CD4-positive, alpha-beta T cell treated with Interleukin-12 subunit alpha and Interleukin-12 subunit beta, for 1 hour (primary cell): ENCODE measurements around the gene ELOVL6.
"Not testable (repeated sequence)": the region's sequence is repeated elsewhere in the genome, so short reads cannot be mapped to it uniquely, and the experiment has no call there.

Experiments used
- DNase-seq: peaks from one replicate; pipeline ENCODE4 v3.0.0-alpha.2; 2020

Gene ELOVL6

DNA sequence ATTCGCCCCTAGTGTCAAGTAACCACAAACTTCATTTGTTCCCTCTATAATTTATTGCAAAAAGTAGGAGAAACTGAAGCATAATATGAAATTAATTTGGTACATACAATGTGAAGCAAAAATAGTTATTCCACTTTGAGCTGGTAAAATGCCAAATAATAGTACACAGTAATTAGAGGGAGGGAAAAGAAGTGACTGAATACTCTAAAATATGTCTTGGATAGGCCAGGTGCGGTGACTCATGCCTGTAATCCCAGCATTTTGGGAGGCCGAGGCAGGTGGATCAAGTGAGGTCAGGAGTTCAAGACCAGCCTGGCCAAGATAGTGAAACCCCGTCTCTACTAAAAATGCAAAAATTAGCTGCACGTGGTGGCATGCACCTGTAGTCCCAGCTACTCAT, 41.2 kb downstream of the ELOVL6 start:
- DNase-seq, result not testable (repeated sequence)

- no peak for DNase-seq
Observed at GRCh38 chr4:110156442-110156841, 42.0 kb downstream of the ELOVL6 start.

DNA sequence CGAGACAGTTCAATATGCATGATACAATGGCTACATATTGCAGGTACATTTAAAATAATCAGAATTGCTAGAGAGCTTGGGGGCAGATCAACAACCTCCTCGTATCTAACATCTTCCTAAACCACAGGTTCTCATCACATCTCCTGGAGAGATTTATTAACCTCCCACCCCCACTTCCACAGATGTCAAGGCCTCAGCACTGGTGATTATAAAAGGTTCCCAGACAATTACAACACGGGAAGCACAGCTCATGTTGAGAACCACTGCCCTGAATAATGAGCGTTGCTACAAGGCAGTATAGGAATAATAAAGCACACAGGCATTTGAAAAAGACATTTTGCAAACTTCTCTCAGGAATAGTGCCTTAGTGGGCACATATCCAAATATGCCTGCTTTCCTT, 42.8 kb downstream of the ELOVL6 start:
- DNase-seq, result no peak

DNA sequence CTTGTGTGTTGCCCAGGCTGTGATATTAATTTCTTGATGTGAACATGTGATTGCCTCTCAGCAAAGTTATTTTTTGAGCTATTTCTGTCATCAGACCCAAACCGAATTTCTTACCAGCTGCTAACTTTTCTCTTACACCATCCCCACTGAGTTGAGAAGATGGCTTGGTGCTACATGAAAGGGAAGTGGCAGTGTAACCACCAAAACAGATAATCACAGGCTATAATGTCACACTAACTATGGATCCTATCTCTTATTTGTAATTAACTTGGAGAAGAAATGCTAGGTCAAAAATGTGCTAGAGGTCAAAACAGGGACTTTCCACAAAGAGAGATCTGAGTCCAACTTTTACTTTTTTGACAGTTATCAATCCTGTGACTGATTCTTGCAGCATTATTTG, 43.8 kb downstream of the ELOVL6 start:
- no peak for DNase-seq

GRCh38 chr4:110152386-110152785, 46.0 kb downstream of the ELOVL6 start:
- no peak for DNase-seq

- no peak for DNase-seq
Observed at GRCh38 chr4:110149089-110149488, 49.3 kb downstream of the ELOVL6 start.

- DNase-seq, result no peak
Observed at GRCh38 chr4:110142461-110142860, 56.0 kb downstream of the ELOVL6 start.

- no peak for DNase-seq
Observed at GRCh38 chr4:110139815-110140214, 58.6 kb downstream of the ELOVL6 start.

DNA sequence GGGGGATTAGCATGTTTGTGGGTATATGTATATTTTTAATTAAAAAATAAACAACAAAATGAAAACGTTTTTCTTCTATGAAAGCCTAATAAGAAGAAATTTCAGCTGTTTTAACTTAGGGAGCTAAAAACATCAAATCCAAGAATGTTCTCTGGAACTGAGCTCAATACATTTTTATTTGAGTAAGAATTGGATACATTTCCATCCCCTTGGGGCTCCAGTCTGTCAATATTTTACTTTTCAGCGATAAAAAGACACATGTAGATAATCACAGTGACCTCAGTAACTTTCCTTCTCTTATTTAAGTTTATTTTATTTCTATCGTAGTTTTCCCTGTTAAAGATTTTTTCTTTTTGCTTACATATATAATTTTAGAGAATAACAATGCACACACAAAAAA, 59.3 kb downstream of the ELOVL6 start:
- no peak for DNase-seq

DNA sequence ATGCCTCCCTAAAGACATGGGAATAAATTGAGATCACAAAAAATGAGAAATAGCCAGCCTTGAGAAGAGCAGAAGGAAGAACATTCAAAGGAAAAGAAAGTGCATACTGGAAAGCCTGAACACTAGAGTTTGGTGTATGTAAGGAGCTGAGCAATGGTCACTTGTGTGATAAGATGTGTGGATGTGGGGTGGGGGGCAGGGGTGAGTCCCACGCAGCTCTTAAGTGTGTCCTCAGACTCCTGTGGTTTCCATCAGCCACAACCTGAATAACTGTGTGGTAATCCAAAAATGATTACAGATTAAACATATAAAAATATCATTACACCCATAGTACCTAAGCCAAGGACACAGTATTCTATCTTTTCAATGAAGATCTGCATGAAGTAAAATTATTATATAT, 59.9 kb downstream of the ELOVL6 start:
- DNase-seq, result no peak

DNA sequence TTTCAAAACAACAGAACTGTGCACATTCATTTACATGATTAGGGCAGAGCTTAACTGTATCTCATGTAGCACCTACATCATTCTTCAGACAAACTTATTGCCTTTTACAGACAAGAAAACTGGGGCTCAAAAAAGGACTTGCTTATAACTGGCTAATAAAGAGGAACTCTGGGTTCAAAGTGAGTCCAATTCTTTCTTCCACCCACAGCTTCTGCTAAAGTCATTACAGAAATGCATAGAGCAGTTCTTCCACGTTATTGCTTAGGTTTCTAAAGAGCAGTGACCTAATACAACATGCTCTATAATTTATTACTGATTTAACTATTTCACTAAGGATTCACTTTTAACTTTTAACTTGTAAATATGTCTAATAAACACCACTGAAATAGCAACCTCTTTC, 60.6 kb downstream of the ELOVL6 start:
- DNase-seq, result no peak

GRCh38 chr4:110135523-110135922, 62.9 kb downstream of the ELOVL6 start:
- no peak for DNase-seq

- DNase-seq, result no peak
Observed at GRCh38 chr4:110135076-110135475, 63.3 kb downstream of the ELOVL6 start.

DNA sequence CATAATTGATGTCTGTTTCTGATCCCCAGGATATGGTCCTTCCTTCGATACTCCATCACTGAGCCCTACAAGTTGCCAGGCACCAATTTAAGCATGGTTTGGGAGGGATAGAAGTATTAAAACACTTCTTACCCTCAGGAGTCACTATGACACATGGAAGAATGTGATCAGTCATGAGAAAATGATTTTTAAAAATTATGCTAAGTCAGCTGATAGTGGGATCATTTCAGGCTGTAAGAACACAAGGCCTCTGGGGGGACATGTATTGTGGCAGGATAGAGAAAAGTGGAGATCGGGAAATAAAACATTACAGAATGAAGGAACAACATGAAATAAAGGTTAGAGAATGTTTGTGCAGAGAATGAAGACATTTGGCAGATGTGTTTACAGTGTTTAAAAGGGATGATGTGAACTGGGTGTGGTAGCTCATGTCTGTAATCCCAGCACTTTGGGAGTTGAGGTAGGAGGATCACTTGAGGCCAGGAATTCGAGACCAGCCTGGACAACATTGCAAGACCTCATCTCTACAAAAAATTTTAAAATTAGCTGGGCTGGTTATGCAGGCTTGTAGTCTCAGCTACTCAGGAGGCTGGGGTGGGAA, 64.0 kb downstream of the ELOVL6 start:
- DNase-seq, result no peak

DNA sequence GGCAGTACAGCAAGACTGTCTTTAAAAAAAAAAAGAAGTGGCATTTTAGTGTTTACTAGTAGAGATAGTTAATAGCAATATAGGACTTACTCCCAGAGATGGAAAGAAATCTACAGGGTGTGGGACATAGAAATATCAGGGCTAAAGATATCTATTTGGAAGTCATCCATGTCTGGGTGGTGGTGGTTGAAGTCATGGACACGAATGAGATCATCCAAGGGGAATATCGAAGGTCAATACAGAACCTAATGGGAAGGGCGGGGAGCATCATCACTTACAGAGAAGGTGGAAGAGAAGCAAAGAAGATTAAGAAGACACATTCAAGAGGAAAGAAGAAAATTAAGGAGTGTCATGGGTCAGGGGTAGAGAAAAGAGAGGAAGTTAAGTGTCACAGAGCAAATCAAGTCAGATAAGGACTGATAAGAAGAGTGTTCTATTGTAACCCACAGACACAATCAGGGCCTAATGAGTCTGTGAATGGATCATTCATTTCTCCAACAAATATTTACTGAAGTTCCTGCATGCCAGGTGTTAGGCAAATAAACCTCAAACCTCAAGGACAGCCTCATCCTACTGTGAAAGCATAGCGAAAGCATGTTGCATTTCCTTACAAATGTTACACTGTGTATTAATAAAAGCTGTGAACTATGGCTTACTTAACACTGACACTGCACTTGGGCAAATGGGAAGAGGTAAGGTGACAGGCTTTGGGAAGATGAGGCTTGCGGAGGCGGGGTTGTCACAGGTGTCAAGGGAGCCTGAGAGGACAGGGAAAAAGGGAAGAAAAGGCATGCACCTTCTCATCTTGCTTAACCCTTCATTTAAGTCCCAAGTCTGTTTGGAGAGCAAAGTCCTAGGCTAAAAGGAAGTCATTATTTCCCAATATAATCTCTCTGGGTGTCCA, 65.3 kb downstream of the ELOVL6 start:
- no peak for DNase-seq

GRCh38 chr4:110131916-110132315, 66.5 kb downstream of the ELOVL6 start:
- DNase-seq, result no peak

- DNase-seq, result no peak
Observed at GRCh38 chr4:110130576-110131358, 67.6 kb downstream of the ELOVL6 start.

- DNase-seq, result no peak
Observed at GRCh38 chr4:110129544-110129943, 68.9 kb downstream of the ELOVL6 start.

DNA sequence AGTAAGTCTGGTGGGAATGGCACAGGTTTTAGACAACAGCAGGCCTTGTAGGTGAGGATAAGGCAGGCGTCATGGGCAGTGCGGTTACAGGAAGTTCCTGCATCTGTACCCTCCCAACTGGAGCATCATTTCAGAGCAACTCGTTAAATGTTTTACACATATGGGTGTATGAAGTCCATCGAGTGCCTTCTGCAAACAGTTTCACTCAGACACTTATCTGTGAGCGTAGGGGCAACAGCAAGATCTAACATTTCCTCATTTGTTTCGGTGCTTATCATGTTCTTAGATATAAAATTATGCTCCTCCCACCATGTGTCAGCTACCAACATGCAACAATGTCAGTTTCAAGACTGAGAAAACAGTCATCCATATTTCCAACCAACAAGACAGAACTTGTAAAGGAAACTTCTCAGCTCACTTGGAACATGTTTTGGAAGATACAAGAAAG, 69.9 kb downstream of the ELOVL6 start:
- no peak for DNase-seq

- DNase-seq, result no peak
Observed at GRCh38 chr4:110128029-110128428, 70.4 kb downstream of the ELOVL6 start.

GRCh38 chr4:110124711-110125110, 73.7 kb downstream of the ELOVL6 start:
- no peak for DNase-seq

DNA sequence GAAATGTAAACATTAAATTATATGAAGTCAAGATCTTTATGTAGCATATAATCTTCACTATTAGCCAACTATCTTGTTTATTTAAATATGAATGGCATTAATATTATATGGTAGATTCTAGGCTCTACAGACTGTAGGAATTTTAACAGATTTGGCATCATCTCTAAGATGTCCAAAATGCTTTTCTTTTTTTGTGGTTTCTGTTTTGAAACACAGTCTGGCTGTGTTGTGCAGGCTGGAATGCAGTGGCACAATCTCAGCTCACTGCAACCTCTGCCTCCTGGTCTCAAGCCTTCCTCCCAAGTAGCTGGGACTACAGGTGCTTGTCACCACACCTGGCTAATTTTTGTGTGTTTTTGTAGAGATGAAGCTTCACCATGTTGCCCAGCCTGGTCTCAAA, 76.2 kb downstream of the ELOVL6 start:
- DNase-seq, result no peak

- no peak for DNase-seq
Observed at GRCh38 chr4:110120506-110120905, 77.9 kb downstream of the ELOVL6 start.

DNA sequence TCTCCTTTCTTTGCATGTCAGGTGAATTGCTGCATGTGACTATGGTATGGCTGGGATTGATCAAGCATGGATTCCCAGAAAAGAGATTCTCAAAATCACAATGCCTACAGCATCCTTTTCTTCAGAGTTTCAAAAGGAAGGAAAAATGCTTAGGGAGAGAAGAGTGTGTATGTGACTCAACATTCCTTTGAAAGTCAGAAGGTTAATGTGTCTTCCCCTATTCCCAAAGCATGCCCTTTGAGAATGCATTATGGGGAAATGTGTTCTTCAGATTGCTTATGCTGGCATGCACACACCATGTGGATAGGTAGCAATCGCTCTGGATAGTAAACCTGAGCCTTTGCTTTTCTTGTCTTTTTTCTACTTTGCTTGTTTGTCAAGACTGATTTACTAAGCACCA, 78.5 kb downstream of the ELOVL6 start:
- DNase-seq, result no peak
